ENCODE data around the gene KCNJ9. TPM values are rescaled to one million over a fixed set of nuclear protein-coding genes. Genes with fewer than 3 reads are reported as not detected.

Gene KCNJ9
- total RNA-seq, 1 donor from 2014 or later, result 0.05 TPM

DNA sequence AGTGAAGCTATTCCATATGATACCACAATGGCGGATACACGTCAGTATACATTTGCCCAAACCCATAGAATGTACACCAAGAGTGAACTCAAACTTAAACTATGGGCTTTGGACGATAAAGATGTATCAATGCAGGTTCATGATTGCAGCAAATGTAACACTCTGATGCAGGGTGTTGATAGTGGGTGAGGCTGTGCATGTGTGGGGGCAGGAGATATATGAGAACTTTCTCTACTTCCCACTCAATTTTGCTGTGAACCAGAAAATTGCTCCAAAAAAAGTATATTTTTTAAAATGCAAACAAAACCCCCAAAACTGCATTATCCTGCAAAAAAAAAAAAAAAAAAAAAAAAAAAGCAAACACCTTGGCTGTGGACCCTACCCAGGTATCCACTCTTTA lies 37.6 kb downstream of the KCNJ9 start:
- H3K27me3 Mint-ChIP-seq (ENCODE audit: unreplicated experiment), result peaks cover 4% of the 10 kb centered on the region
- H3K4me3 Mint-ChIP-seq (ENCODE audit: unreplicated experiment), result no peak overlapping the region
- no peaks in the 10 kb centered on the region for H3K9me3 Mint-ChIP-seq (ENCODE audit: unreplicated experiment)
- TF ChIP-seq, protein P1, sequence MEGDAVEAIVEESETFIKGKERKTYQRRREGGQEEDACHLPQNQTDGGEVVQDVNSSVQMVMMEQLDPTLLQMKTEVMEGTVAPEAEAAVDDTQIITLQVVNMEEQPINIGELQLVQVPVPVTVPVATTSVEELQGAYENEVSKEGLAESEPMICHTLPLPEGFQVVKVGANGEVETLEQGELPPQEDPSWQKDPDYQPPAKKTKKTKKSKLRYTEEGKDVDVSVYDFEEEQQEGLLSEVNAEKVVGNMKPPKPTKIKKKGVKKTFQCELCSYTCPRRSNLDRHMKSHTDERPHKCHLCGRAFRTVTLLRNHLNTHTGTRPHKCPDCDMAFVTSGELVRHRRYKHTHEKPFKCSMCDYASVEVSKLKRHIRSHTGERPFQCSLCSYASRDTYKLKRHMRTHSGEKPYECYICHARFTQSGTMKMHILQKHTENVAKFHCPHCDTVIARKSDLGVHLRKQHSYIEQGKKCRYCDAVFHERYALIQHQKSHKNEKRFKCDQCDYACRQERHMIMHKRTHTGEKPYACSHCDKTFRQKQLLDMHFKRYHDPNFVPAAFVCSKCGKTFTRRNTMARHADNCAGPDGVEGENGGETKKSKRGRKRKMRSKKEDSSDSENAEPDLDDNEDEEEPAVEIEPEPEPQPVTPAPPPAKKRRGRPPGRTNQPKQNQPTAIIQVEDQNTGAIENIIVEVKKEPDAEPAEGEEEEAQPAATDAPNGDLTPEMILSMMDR (IDR thresholded peaks at IDR 0.05; ENCODE audit: unreplicated experiment), result no peak
- H3K36me3 Mint-ChIP-seq (ENCODE audit: low read depth, unreplicated experiment), result no peaks in the 10 kb centered on the region
- no peak overlapping the region for H3K27ac Mint-ChIP-seq (ENCODE audit: unreplicated experiment)
- H3K4me1 Mint-ChIP-seq (ENCODE audit: unreplicated experiment), result peaks cover 12% of the 10 kb centered on the region
- DNase-seq (ENCODE audit: low spot score), result no peak

DNA sequence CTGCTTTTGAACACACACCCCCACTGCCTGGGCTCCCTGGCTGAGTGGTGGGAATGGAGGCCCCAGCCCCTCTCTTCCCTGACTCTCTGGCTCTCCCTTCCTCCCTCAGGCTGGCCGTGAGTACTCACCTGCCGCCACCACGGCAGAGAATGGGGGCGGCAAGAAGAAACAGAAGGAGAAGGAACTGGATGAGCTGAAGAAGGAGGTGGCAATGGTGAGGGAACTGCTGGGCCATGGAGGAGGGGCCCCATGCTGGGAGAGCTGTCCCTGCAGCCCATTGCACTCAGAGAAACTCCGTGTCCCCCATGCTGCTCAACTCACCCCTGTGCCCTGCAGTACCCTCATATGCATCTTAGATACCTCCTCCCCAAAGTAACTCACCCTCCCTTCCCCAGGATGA lies 39.5 kb downstream of the KCNJ9 start:
- peaks cover 4% of the 10 kb centered on the region for H3K27me3 Mint-ChIP-seq (ENCODE audit: unreplicated experiment)
- DNase-seq (ENCODE audit: low spot score), result no peak
- no peaks in the 10 kb centered on the region for H3K9me3 Mint-ChIP-seq (ENCODE audit: unreplicated experiment)
- H3K4me1 Mint-ChIP-seq (ENCODE audit: unreplicated experiment), result peaks cover 8% of the 10 kb centered on the region
- no peaks in the 10 kb centered on the region for H3K36me3 Mint-ChIP-seq (ENCODE audit: low read depth, unreplicated experiment)
- no peak overlapping the region for H3K27ac Mint-ChIP-seq (ENCODE audit: unreplicated experiment)
- H3K4me3 Mint-ChIP-seq (ENCODE audit: unreplicated experiment), result no peak overlapping the region
- TF ChIP-seq, protein P1 (IDR thresholded peaks at IDR 0.05; ENCODE audit: unreplicated experiment), result no peak

DNA sequence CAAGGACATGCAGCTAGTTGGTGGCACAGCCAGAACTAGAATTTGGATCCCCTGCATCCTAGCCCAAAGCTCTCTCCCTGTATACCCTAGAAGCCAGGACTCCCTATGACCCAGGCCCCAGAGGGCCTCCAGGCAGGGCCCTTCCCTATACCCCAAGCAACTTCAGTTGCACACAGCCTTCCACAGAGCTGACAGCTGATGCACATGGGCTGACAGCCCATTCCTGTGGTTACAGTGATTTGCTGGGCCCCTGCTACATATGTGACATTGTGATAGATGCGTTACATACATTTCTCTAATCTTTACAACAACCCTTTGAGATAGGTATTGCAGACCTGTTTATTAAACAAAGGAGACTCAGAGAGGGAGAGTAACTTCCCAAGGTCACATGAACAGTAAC lies 40.0 kb downstream of the KCNJ9 start:
- H3K36me3 Mint-ChIP-seq (ENCODE audit: low read depth, unreplicated experiment), result no peaks in the 10 kb centered on the region
- no peaks in the 10 kb centered on the region for H3K9me3 Mint-ChIP-seq (ENCODE audit: unreplicated experiment)
- TF ChIP-seq, protein P1 (IDR thresholded peaks at IDR 0.05; ENCODE audit: unreplicated experiment), result no peak
- no peak overlapping the region for H3K27ac Mint-ChIP-seq (ENCODE audit: unreplicated experiment)
- no peak for DNase-seq (ENCODE audit: low spot score)
- H3K4me3 Mint-ChIP-seq (ENCODE audit: unreplicated experiment), result no peak overlapping the region
- peaks cover 8% of the 10 kb centered on the region for H3K4me1 Mint-ChIP-seq (ENCODE audit: unreplicated experiment)
- peaks cover 4% of the 10 kb centered on the region for H3K27me3 Mint-ChIP-seq (ENCODE audit: unreplicated experiment)

DNA sequence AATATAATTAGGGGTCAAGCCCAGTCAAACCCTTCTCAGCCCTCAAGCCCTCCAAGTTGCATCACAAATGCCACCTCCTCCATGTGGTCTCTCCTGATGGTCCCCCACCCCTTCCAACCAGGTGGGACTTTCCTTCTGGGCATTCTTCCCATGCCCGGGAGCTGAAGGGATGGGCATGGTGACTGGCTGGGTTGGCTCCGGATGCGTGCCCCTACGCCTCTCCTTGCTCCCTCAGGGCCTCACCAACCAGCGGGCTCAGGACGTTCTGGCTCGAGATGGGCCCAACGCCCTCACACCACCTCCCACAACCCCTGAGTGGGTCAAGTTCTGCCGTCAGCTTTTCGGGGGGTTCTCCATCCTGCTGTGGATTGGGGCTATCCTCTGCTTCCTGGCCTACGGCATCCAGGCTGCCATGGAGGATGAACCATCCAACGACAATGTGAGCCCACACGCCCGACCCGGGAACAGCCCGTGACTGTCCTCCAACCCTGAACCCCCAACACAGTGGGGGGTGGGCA lies 41.7 kb downstream of the KCNJ9 start:
- TF ChIP-seq, protein P1 (IDR thresholded peaks at IDR 0.05; ENCODE audit: unreplicated experiment), result no peak
- Mint-ChIP-seq H3K36me3 (ENCODE audit: low read depth, unreplicated experiment) (no peaks in the 10 kb centered on the region), H3K9me3 (ENCODE audit: unreplicated experiment) (no peaks in the 10 kb centered on the region), H3K4me1 (ENCODE audit: unreplicated experiment) (peaks cover 4% of the 10 kb centered on the region), H3K27ac (ENCODE audit: unreplicated experiment) (no peak overlapping the region), H3K4me3 (ENCODE audit: unreplicated experiment) (no peak overlapping the region), H3K27me3 (ENCODE audit: unreplicated experiment) (peaks cover 4% of the 10 kb centered on the region)
- no peak for DNase-seq (ENCODE audit: low spot score)

DNA sequence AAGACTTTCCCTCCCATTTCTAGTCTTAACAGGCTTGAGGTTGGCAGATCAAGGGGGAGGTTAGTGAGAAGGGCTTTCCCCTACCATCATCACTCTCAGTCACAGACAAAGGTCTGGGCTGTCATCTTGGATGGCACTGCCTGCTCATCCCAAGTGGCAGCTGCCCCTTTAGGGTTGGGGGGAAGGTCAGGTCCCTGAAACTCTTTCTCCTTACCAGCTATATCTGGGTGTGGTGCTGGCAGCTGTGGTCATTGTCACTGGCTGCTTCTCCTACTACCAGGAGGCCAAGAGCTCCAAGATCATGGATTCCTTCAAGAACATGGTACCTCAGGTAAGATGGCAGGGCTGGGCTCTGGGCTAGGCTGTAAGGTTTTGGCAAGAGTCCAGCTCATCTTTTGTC lies 42.4 kb downstream of the KCNJ9 start:
- Mint-ChIP-seq H3K4me1 (ENCODE audit: unreplicated experiment) (no peaks in the 10 kb centered on the region), H3K27ac (ENCODE audit: unreplicated experiment) (no peak overlapping the region), H3K27me3 (ENCODE audit: unreplicated experiment) (peaks cover 4% of the 10 kb centered on the region), H3K36me3 (ENCODE audit: low read depth, unreplicated experiment) (no peaks in the 10 kb centered on the region), H3K9me3 (ENCODE audit: unreplicated experiment) (no peaks in the 10 kb centered on the region), H3K4me3 (ENCODE audit: unreplicated experiment) (no peak overlapping the region)
- TF ChIP-seq, protein P1 (IDR thresholded peaks at IDR 0.05; ENCODE audit: unreplicated experiment), result no peak
- no peak for DNase-seq (ENCODE audit: low spot score)
